ENCODE data around the gene ZP1. TPM values are rescaled to one million over a fixed set of nuclear protein-coding genes. Genes with fewer than 3 reads are reported as not detected.

ZP1 gene
- total and polyA plus RNA-seq, 2 of the 4 experiments (the other 2 are of a cell fraction), result 0.18 to 1.6 TPM

DNA sequence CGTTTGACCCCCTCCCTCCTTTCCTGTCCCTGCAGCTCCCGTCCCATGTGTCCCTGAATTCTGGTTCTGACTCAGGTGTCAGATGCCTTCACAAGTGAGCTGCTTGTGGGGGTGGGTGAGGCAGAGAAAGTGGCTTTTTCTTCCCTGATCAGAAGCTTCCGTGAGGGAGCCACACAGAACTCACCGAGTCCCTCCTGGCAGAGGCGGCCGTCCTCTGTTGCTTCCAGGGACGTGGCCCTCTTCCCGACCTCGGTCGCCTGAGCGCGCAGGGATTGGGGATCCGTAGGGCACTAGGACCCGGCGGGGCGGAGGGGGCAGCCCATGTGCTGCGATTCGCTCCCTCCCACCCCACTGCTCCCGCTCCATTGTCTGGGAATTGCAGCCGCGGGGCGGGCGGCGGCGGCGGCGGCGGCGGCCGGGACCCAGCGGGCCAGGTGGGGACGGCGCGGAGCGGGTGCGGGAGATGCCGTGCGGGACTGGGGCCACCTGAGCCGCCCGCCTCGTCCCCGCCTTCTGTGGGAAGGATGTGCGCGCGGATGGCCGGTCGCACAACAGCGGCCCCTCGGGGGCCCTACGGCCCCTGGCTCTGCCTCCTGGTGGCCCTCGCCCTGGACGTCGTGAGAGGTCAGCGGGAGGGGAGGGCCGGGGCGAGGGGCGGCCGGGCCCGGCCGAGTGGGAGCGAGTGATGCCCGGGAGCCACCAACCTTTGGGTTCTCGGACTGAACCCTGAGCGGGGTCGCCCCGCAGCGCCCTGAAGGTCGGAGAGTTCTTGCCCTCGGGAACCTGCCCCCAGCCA is 57.0 kb downstream of the ZP1 start, which contains the start of gene TMEM132A (continued):
- TF ChIP-seq, protein P1, sequence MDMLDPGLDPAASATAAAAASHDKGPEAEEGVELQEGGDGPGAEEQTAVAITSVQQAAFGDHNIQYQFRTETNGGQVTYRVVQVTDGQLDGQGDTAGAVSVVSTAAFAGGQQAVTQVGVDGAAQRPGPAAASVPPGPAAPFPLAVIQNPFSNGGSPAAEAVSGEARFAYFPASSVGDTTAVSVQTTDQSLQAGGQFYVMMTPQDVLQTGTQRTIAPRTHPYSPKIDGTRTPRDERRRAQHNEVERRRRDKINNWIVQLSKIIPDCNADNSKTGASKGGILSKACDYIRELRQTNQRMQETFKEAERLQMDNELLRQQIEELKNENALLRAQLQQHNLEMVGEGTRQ (IDR thresholded peaks at IDR 0.05; ENCODE audit: low read depth, low read length), result peak; percentile 76
- TF ChIP-seq CEBPB (IDR thresholded peaks at IDR 0.05; ENCODE audit: low read depth, low read length), result no peak

Other genes starting within 250 kb of the ZP1 start
- gene MS4A8, start 167.9 kb upstream of the ZP1 start, total RNA-seq (2012; rRNA removed), result not detected in 2 replicates
- not detected in 2 replicates for gene MS4A8, start 167.9 kb upstream of the ZP1 start, polyA plus RNA-seq (2012; rRNA removed)
- not detected in 2 replicates for gene MS4A18, start 142.8 kb upstream of the ZP1 start, total RNA-seq (2012; rRNA removed)
- gene MS4A18, start 142.8 kb upstream of the ZP1 start, polyA plus RNA-seq (2012; rRNA removed), result not detected in 2 replicates
- not detected in 2 replicates for gene MS4A15, start 110.7 kb upstream of the ZP1 start, total RNA-seq (2012; rRNA removed)
- gene MS4A15, start 110.7 kb upstream of the ZP1 start, polyA plus RNA-seq (2012; rRNA removed), result not detected in 2 replicates
- not detected in 2 replicates for gene MS4A10, start 82.2 kb upstream of the ZP1 start, total RNA-seq (2012; rRNA removed)
- gene MS4A10, start 82.2 kb upstream of the ZP1 start, polyA plus RNA-seq (2012; rRNA removed), result not detected in 2 replicates
- gene CCDC86, start 25.4 kb upstream of the ZP1 start, total RNA-seq (2012; rRNA removed), result 9.5 and 10.3 TPM in 2 replicates
- gene CCDC86, start 25.4 kb upstream of the ZP1 start, polyA plus RNA-seq (2012; rRNA removed), result 34.0 and 38.7 TPM in 2 replicates
- gene PTGDR2, start 11.6 kb upstream of the ZP1 start, total RNA-seq (2012; rRNA removed), result under 0.01 TPM in 2 replicates
- gene PTGDR2, start 11.6 kb upstream of the ZP1 start, polyA plus RNA-seq (2012; rRNA removed), result 0.09 and 0.12 TPM in 2 replicates
- 29.7 and 29.8 TPM in 2 replicates for gene PRPF19, start 39.0 kb downstream of the ZP1 start, total RNA-seq (2012; rRNA removed)
- 48.5 and 50.4 TPM in 2 replicates for gene PRPF19, start 39.0 kb downstream of the ZP1 start, polyA plus RNA-seq (2012; rRNA removed)
- 15.1 and 17.2 TPM in 2 replicates for gene TMEM109, start 46.6 kb downstream of the ZP1 start, total RNA-seq (2012; rRNA removed)
- 69.7 and 73.6 TPM in 2 replicates for gene TMEM109, start 46.6 kb downstream of the ZP1 start, polyA plus RNA-seq (2012; rRNA removed)
- 7.7 and 8.3 TPM in 2 replicates for gene TMEM132A, start 56.9 kb downstream of the ZP1 start, total RNA-seq (2012; rRNA removed)
- 64.2 and 74.8 TPM in 2 replicates for gene TMEM132A, start 56.9 kb downstream of the ZP1 start, polyA plus RNA-seq (2012; rRNA removed)
- 1.9 and 3.2 TPM in 2 replicates for gene SLC15A3, start 84.6 kb downstream of the ZP1 start, total RNA-seq (2012; rRNA removed)
- gene SLC15A3, start 84.6 kb downstream of the ZP1 start, polyA plus RNA-seq (2012; rRNA removed), result 4.4 and 5.2 TPM in 2 replicates
- not detected in 2 replicates for gene CD6, start 104.1 kb downstream of the ZP1 start, total RNA-seq (2012; rRNA removed)
- not detected in 2 replicates for gene CD6, start 104.1 kb downstream of the ZP1 start, polyA plus RNA-seq (2012; rRNA removed)
- gene CD5, start 234.9 kb downstream of the ZP1 start, total RNA-seq (2012; rRNA removed), result not detected in 2 replicates
- gene CD5, start 234.9 kb downstream of the ZP1 start, polyA plus RNA-seq (2012; rRNA removed), result not detected in 2 replicates